Fibroblast of lung (primary cell): Measurements from ENCODE around the gene KRTAP4-1. TPM values are rescaled to one million over a fixed set of nuclear protein-coding genes. Genes with fewer than 3 reads are reported as not detected.

ENCODE experiments used
- DNase-seq, 2 donors: peaks; one replicate each; pipeline versions ENCODE4 v3.0.0 to v3.0.0-alpha.2; 2010; ENCODE audit warnings: low read depth in 2 of 2
- H2AFZ ChIP-seq: 2 replicates; pipeline ENCODE4 v1.5.1; 2012; ENCODE audit warnings: low read length, control low read depth, inconsistent platforms
- H3K27ac ChIP-seq: 2 replicates; pipeline ENCODE4 v1.5.1; 2011; ENCODE audit warnings: low read length, control low read depth; ENCODE audit not compliant: insufficient read depth
- H3K27me3 ChIP-seq: 2 replicates; pipeline ENCODE4 v1.5.1; 2011; ENCODE audit warnings: mild to moderate bottlenecking, low read length; ENCODE audit not compliant: control insufficient read depth, insufficient read depth
- H3K36me3 ChIP-seq: 2 replicates; pipeline ENCODE4 v1.5.1; 2011; ENCODE audit warnings: low read length; ENCODE audit not compliant: control insufficient read depth, insufficient read depth
- H3K4me1 ChIP-seq: 2 replicates; pipeline ENCODE4 v1.5.1; 2011; ENCODE audit warnings: low read length; ENCODE audit not compliant: control insufficient read depth, insufficient read depth; ENCODE audit errors: extremely low read depth
- H3K4me2 ChIP-seq: 2 replicates; pipeline ENCODE4 v1.5.1; 2011; ENCODE audit warnings: low read length, control low read depth; ENCODE audit not compliant: insufficient read depth; ENCODE audit errors: extremely low read depth
- H3K4me3 ChIP-seq, 4 experiments: fragments of 200-600 bp in 1 of 4; sonication (generic) in 1 of 4; replicated peaks in 1 of 4; 2 replicates each; pipeline ENCODE4 v1.5.1; 2011 to 2016; ENCODE audit warnings: low read length in 4 of 4, low read depth in 3 of 4, mild to moderate bottlenecking in 3 of 4, control low read depth in 2 of 4, inconsistent platforms in 1 of 4, mixed read lengths in 1 of 4; ENCODE audit not compliant: insufficient read depth in 1 of 4; ENCODE audit errors: control extremely low read depth in 1 of 4
- H3K79me2 ChIP-seq: 2 replicates; pipeline ENCODE4 v1.5.1; 2012; ENCODE audit warnings: mild to moderate bottlenecking, low read length, inconsistent platforms; ENCODE audit not compliant: control insufficient read depth, insufficient read depth
- H3K9ac ChIP-seq: 2 replicates; pipeline ENCODE4 v1.5.1; 2011; ENCODE audit warnings: mild to moderate bottlenecking, low read length, control low read depth; ENCODE audit not compliant: insufficient read depth
- H3K9me3 ChIP-seq: 2 replicates; pipeline ENCODE4 v1.5.1; 2012; ENCODE audit warnings: low read depth, low read length; ENCODE audit not compliant: control insufficient read depth, insufficient read depth
- H4K20me1 ChIP-seq: 2 replicates; pipeline ENCODE4 v1.5.1; 2011; ENCODE audit warnings: low read length; ENCODE audit not compliant: control insufficient read depth, insufficient read depth; ENCODE audit errors: extremely low read depth
- EZH2 ChIP-seq: IDR thresholded peaks from 2 replicates; pipeline ENCODE4 v1.5.1; 2012; ENCODE audit warnings: low read length, control low read depth, mild to moderate bottlenecking; ENCODE audit errors: missing control alignments
- polyA plus RNA-seq, 2 donors: library from polyadenylated mRNA; depleted of rRNA in 1 of 2; stranded (reverse) in 1 of 2; unstranded in 1 of 2; fragments of >200 nt; gene quantifications; 2 replicates each; pipeline ENCODE4 v1.2.1, GENCODE V29; 2011 to 2012; ENCODE audit warnings: missing spikeins in 1 of 2
- total RNA-seq: library from RNA; depleted of rRNA; stranded (reverse); fragments of >200 nt; gene quantifications from 2 replicates; pipeline ENCODE4 v1.2.1, GENCODE V29; 2014
- TF ChIP-seq, protein P1 (sequence below), 2 donors: IDR thresholded peaks in 1 of 2; conservative IDR thresholded peaks in 1 of 2; 1 replicate in 1 of 2; 2 replicates in 1 of 2; pipeline ENCODE4 v1.5.1; 2011 to 2012; ENCODE audit warnings: low read length in 2 of 2, control low read depth in 1 of 2, inconsistent platforms in 1 of 2, low read depth in 1 of 2, mild to moderate bottlenecking in 1 of 2

Gene KRTAP4-1
- total and polyA plus RNA-seq, 2 donors (not counting 1 experiment from before 2014, with no cell fraction given), result not detected

DNA sequence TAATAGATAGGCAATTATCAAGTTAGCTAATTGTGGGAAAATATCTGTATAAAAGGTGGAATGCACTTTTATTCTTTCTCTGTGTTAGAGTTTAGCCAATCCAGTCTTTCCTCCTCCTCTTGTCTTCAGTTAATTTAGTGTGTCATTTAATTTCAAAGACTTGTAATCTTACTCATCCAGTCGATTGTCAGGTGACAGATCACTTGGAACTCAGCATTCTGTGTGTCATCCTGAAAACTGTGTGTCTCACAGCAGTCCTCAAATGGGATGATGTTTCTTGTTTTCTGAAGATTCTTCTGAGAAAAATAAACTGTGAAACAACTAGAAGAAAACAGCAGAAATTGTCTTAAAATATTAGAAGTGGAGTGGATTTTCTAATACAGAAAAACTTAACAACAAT is 290 bp upstream of the KRTAP4-1 start:
- Histone ChIP-seq H3K36me3 (no peaks in the 10 kb centered on the region), H3K27ac (no peak overlapping the region), H3K4me3 (no peak overlapping the region), H3K27me3 (no peaks in the 10 kb centered on the region), H3K4me1 (no peaks in the 10 kb centered on the region), H3K9me3 (no peaks in the 10 kb centered on the region), H2AFZ (no peak overlapping the region), H4K20me1 (no peaks in the 10 kb centered on the region), H3K4me2 (no peak overlapping the region), H3K9ac (no peak overlapping the region), H3K79me2 (no peaks in the 10 kb centered on the region)
- DNase-seq, result no peak
- TF ChIP-seq EZH2, result no peak
- TF ChIP-seq, protein P1, sequence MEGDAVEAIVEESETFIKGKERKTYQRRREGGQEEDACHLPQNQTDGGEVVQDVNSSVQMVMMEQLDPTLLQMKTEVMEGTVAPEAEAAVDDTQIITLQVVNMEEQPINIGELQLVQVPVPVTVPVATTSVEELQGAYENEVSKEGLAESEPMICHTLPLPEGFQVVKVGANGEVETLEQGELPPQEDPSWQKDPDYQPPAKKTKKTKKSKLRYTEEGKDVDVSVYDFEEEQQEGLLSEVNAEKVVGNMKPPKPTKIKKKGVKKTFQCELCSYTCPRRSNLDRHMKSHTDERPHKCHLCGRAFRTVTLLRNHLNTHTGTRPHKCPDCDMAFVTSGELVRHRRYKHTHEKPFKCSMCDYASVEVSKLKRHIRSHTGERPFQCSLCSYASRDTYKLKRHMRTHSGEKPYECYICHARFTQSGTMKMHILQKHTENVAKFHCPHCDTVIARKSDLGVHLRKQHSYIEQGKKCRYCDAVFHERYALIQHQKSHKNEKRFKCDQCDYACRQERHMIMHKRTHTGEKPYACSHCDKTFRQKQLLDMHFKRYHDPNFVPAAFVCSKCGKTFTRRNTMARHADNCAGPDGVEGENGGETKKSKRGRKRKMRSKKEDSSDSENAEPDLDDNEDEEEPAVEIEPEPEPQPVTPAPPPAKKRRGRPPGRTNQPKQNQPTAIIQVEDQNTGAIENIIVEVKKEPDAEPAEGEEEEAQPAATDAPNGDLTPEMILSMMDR (conservative IDR thresholded peaks at IDR 0.05 in 1 of 2, IDR thresholded peaks at IDR 0.05 in 1 of 2; ENCODE audit: low read depth in 1 of 2, low read length in 2 of 2), result no peak

DNA sequence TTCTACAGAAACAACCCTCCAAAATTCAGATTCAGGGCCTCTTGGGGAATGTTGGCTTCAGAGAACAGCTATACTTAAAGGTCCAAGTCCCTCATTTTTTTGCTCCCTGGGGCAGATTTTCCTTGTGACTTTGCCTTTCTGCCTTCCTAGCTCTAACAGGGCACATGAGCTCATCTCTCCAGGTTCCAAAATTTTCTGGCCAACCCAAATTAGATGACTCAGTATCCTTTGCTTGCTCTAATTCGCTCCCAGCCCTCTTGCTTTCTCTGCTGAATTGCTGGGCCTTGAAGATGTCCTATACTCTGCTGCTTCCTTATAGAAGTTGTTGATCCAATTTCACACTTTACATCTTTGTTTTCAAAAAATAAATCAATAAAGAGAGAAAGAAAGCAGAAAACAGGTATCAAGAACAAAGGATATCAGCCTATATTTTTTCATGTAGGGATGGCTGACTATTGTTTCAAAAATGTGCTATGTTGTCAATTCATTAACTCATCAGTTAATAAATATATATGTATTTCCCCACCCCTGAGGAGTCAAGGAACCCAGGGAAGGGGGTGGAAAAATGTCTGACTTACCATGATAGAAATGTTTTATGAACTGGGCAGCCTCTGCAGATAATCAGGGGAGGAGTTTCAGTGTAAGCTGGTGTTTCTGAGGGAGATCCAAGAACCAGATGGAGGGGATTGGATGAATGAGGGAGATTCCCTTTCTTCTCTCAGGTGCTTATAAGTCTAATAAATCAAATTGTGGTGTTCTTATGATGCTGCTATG is 5.7 kb downstream of the KRTAP4-1 start:
- H3K4me2 ChIP-seq, result no peak overlapping the region
- peak in 1 of 2 donors; percentile 3 for DNase-seq

DNA sequence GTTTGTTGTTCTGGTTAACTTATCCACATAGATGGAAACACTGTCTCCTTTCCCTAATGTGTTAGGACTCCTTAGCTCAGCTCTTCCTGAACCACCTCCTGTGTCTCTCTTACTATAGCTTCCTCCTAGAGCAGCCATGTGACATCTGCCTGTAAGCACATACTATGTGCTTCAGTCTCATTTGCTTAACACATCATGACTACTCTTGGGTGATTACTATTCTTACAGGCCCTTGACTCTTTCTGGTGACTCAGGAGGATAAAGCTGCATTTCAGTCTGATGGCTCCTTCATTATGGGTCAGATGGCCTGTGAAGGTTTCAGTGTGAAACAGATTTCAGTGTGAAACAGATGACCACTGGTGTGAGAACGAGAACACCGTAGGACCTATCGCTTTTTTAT is 6.4 kb downstream of the KRTAP4-1 start:
- Histone ChIP-seq H3K4me3 (no peak overlapping the region), H3K27me3 (no peaks in the 10 kb centered on the region), H3K36me3 (no peaks in the 10 kb centered on the region), H3K9me3 (no peaks in the 10 kb centered on the region), H2AFZ (peak overlapping the region; percentile 31), H3K4me2 (no peak overlapping the region), H4K20me1 (no peaks in the 10 kb centered on the region), H3K79me2 (no peaks in the 10 kb centered on the region), H3K27ac (no peak overlapping the region), H3K9ac (no peak overlapping the region), H3K4me1 (peaks cover 7% of the 10 kb centered on the region)
- DNase-seq, result peak in 1 of 2 donors; percentile 44
- no peak for TF ChIP-seq EZH2
- TF ChIP-seq, protein P1 (conservative IDR thresholded peaks at IDR 0.05 in 1 of 2, IDR thresholded peaks at IDR 0.05 in 1 of 2; ENCODE audit: low read depth in 1 of 2, low read length in 2 of 2), result no peak

More for the DNA sequence above, 5.7 kb downstream of the KRTAP4-1 start:
- Histone ChIP-seq H3K4me3 (no peak overlapping the region), H3K27me3 (no peaks in the 10 kb centered on the region), H3K4me1 (peaks cover 7% of the 10 kb centered on the region), H4K20me1 (no peaks in the 10 kb centered on the region), H3K9me3 (no peaks in the 10 kb centered on the region), H3K27ac (no peak overlapping the region), H2AFZ (no peak overlapping the region), H3K9ac (no peak overlapping the region), H3K36me3 (no peaks in the 10 kb centered on the region), H3K79me2 (no peaks in the 10 kb centered on the region)
- no peak for TF ChIP-seq EZH2
